ENCODE measurements around the gene GPR171. TPM values are rescaled to one million over a fixed set of nuclear protein-coding genes. Genes with fewer than 3 reads are reported as not detected.
"Not testable (repeated sequence)": the region's sequence is repeated elsewhere in the genome, so short reads cannot be mapped to it uniquely, and the experiment has no call there.

Gene GPR171
- total RNA-seq, 1 experiment from 2014 or later, result 0.17 TPM

GRCh38 chr3:151171145-151171757 lies 31.8 kb downstream of the GPR171 start (continued):
- no peak for TF ChIP-seq ARID4B (CRISPR knock-in tag; IDR thresholded peaks at IDR 0.05; ENCODE audit: borderline replicate concordance)
- TF ChIP-seq, protein P1, sequence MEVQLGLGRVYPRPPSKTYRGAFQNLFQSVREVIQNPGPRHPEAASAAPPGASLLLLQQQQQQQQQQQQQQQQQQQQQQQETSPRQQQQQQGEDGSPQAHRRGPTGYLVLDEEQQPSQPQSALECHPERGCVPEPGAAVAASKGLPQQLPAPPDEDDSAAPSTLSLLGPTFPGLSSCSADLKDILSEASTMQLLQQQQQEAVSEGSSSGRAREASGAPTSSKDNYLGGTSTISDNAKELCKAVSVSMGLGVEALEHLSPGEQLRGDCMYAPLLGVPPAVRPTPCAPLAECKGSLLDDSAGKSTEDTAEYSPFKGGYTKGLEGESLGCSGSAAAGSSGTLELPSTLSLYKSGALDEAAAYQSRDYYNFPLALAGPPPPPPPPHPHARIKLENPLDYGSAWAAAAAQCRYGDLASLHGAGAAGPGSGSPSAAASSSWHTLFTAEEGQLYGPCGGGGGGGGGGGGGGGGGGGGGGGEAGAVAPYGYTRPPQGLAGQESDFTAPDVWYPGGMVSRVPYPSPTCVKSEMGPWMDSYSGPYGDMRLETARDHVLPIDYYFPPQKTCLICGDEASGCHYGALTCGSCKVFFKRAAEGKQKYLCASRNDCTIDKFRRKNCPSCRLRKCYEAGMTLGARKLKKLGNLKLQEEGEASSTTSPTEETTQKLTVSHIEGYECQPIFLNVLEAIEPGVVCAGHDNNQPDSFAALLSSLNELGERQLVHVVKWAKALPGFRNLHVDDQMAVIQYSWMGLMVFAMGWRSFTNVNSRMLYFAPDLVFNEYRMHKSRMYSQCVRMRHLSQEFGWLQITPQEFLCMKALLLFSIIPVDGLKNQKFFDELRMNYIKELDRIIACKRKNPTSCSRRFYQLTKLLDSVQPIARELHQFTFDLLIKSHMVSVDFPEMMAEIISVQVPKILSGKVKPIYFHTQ (CRISPR knock-in tag; IDR thresholded peaks at IDR 0.05), result no peak

DNA sequence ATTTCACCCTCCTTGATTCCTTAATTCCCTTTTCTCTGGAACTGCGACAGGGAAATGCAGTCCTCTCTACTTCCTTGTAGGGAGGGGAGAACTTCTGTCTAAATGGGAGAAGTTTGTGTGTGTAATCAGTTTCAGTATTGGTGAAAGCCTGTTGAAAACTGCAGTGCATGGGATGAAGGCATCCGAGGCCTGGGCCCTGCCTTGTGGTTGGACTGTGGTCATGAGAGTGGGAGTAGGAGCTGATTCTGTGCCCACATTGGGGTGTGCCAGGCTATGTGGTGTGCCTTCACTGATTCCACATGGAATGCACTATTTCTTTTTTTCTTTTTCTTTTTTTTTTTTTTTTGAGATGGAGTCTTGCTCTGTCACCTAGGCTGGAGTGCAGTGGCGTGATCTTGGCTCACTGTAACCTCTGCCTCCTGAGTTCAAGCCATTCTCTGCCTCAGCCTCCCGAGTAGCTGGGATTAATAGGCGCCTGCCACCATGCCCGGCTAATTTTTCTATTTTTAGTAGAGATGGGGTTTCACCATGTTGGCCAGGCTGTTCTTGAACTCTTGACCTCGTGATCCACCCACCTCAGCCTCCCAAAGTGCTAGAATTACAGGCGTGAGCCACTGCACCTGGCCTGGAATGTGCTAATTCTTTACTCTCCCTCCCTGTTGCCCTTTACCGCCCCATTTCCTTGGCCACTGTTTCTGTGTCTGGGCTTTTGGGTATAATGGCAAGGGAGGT lies 32.9 kb downstream of the GPR171 start:
- H3K4me3 Mint-ChIP-seq; DNase-seq (ENCODE audit: low spot score); H3K27me3 Mint-ChIP-seq (ENCODE audit: low read depth); H3K27ac Mint-ChIP-seq; H3K36me3 Mint-ChIP-seq; H3K9me3 Mint-ChIP-seq; POLR2A ChIA-PET; ATAC-seq; CTCF ChIA-PET: not testable (repeated sequence)
- H3K4me1 Mint-ChIP-seq, result peaks cover 21% of the 10 kb centered on the region

GRCh38 chr3:151169262-151169947 lies 33.6 kb downstream of the GPR171 start:
- peaks cover 21% of the 10 kb centered on the region for H3K4me1 Mint-ChIP-seq
- no peak for TF ChIP-seq ATF1 (CRISPR knock-in tag; IDR thresholded peaks at IDR 0.05)
- no peaks in the 10 kb centered on the region for H3K9me3 Mint-ChIP-seq
- no peak for DNase-seq (ENCODE audit: low spot score)
- no peak overlapping the region for H3K27ac Mint-ChIP-seq
- H3K4me3 Mint-ChIP-seq, result no peak overlapping the region
- ChIA-PET POLR2A (interaction anchor here (0.7 kb wide), 1 partner anchor 34 kb away, joined by 4 read pairs; the partner anchor contains the start of gene GPR171), CTCF (interaction anchor here (1.4 kb wide), 3 partner anchors 13 to 97 kb away, joined by 4 to 14 read pairs (median 7); no protein-coding TSS in a partner anchor)
- ATAC-seq, result no peak
- H3K27me3 Mint-ChIP-seq (ENCODE audit: low read depth), result no peaks in the 10 kb centered on the region
- H3K36me3 Mint-ChIP-seq, result peaks cover 3% of the 10 kb centered on the region; the same call in 1 of the 2 replicates

- no peak overlapping the region for H3K27ac Mint-ChIP-seq
- peaks cover 21% of the 10 kb centered on the region for H3K4me1 Mint-ChIP-seq
- no peaks in the 10 kb centered on the region for H3K9me3 Mint-ChIP-seq
- ATAC-seq (peak; percentile 94), DNase-seq (ENCODE audit: low spot score) (peak; percentile 81)
- ChIA-PET CTCF (interaction anchor here (0.6 to 1.4 kb wide), 23 partner anchors 10 to 956 kb away, joined by 3 to 14 read pairs (median 4); no protein-coding TSS in a partner anchor), POLR2A (interaction anchor here (0.7 kb wide), 1 partner anchor 35 kb away, joined by 4 read pairs; the partner anchor contains the start of gene GPR171)
- H3K27me3 Mint-ChIP-seq (ENCODE audit: low read depth), result no peaks in the 10 kb centered on the region
- no peaks in the 10 kb centered on the region for H3K36me3 Mint-ChIP-seq
- TF ChIP-seq SOX15 (CRISPR knock-in tag; IDR thresholded peaks at IDR 0.05) (no peak), CTCF (IDR thresholded peaks at IDR 0.05) (peak; percentile 37)
- no peak overlapping the region for H3K4me3 Mint-ChIP-seq
These were observed 34.5 kb downstream of the GPR171 start for GRCh38 chr3:151168269-151169094.
